Liver (tissue), 9 donors: Measurements from ENCODE around the gene TMEM272. TPM values are rescaled to one million over a fixed set of nuclear protein-coding genes. Genes with fewer than 3 reads are reported as not detected.

Experiments used
- DNase-seq: peaks from one replicate; pipeline ENCODE4 v3.0.0-alpha.2; 2017; ENCODE audit warnings: low spot score
- H3K27ac ChIP-seq, 2 donors: one replicate each; pipeline ENCODE4 v1.7.0; 2013; ENCODE audit warnings: inconsistent platforms in 2 of 2, low read length in 2 of 2, control low read depth in 1 of 2, low read depth in 1 of 2, mild to moderate bottlenecking in 1 of 2
- H3K27me3 ChIP-seq, 4 donors: one replicate each; pipeline versions ENCODE4 v1.6.1 to v1.7.0; 2013; ENCODE audit warnings: low read length in 3 of 4, inconsistent platforms in 1 of 4, mild to moderate bottlenecking in 1 of 4, moderate library complexity in 1 of 4; ENCODE audit not compliant: control insufficient read depth in 4 of 4, insufficient read depth in 4 of 4
- H3K36me3 ChIP-seq, 4 donors: one replicate each; pipeline versions ENCODE4 v1.6.1 to v1.7.0; 2013; ENCODE audit warnings: low read length in 3 of 4, mild to moderate bottlenecking in 3 of 4, low read depth in 1 of 4, moderate library complexity in 1 of 4; ENCODE audit not compliant: control insufficient read depth in 4 of 4, insufficient read depth in 3 of 4
- H3K4me1 ChIP-seq, 4 donors: one replicate each; pipeline versions ENCODE4 v1.6.1 to v1.7.0; 2013; ENCODE audit warnings: low read length in 3 of 4, mild to moderate bottlenecking in 3 of 4, moderate library complexity in 1 of 4; ENCODE audit not compliant: control insufficient read depth in 4 of 4, insufficient read depth in 4 of 4
- H3K4me3 ChIP-seq, 3 donors: one replicate each; pipeline versions ENCODE4 v1.6.1 to v1.7.0; 2013; ENCODE audit warnings: low read length in 3 of 3, control low read depth in 1 of 3, low read depth in 1 of 3, mild to moderate bottlenecking in 1 of 3
- H3K9ac ChIP-seq, 2 donors: one replicate each; pipeline ENCODE4 v1.7.0; 2013; ENCODE audit warnings: low read length in 2 of 2, mild to moderate bottlenecking in 2 of 2, moderate library complexity in 2 of 2, control low read depth in 1 of 2, low read depth in 1 of 2
- H3K9me3 ChIP-seq, 4 donors: one replicate each; pipeline versions ENCODE4 v1.6.1 to v1.7.0; 2013; ENCODE audit warnings: low read length in 3 of 4; ENCODE audit not compliant: control insufficient read depth in 4 of 4
- EGR1 ChIP-seq, 2 donors: IDR thresholded peaks; 2 replicates each; pipeline ENCODE4 v1.6.1; 2016 to 2018; ENCODE audit warnings: antibody characterized with exemption in 2 of 2, low read depth in 2 of 2
- FOXA1 ChIP-seq: IDR thresholded peaks from 2 replicates; pipeline ENCODE4 v1.6.1; 2016; ENCODE audit warnings: antibody characterized with exemption
- FOXA2 ChIP-seq: IDR thresholded peaks from 2 replicates; pipeline ENCODE4 v1.6.1; 2016; ENCODE audit warnings: antibody characterized with exemption
- GABPA ChIP-seq, 2 donors: IDR thresholded peaks in 1 of 2; conservative IDR thresholded peaks in 1 of 2; 2 replicates each; pipeline ENCODE4 v1.6.1; 2016; ENCODE audit warnings: antibody characterized with exemption in 2 of 2, mild to moderate bottlenecking in 1 of 2, moderate library complexity in 1 of 2
- HNF4A ChIP-seq, 2 donors: conservative IDR thresholded peaks; 2 replicates each; pipeline ENCODE4 v1.6.1; 2016; ENCODE audit warnings: antibody characterized with exemption in 2 of 2, mild to moderate bottlenecking in 2 of 2
- HNF4G ChIP-seq: IDR thresholded peaks from 2 replicates; pipeline ENCODE4 v1.6.1; 2016; ENCODE audit warnings: antibody characterized with exemption
- JUND ChIP-seq, 2 donors: IDR thresholded peaks; 2 replicates each; pipeline ENCODE4 v1.6.1; 2016; ENCODE audit warnings: antibody characterized with exemption in 2 of 2
- NR2F2 ChIP-seq: IDR thresholded peaks from 2 replicates; pipeline ENCODE4 v1.6.1; 2016; ENCODE audit warnings: antibody characterized with exemption
- RAD21 ChIP-seq, 2 donors: IDR thresholded peaks; 2 replicates each; pipeline ENCODE4 v1.6.1; 2016; ENCODE audit warnings: antibody characterized with exemption in 2 of 2, mild to moderate bottlenecking in 2 of 2
- RXRA ChIP-seq, 2 donors: IDR thresholded peaks; 2 replicates each; pipeline ENCODE4 v1.6.1; 2017 to 2018; ENCODE audit warnings: antibody characterized with exemption in 2 of 2, mild to moderate bottlenecking in 1 of 2
- SP1 ChIP-seq: IDR thresholded peaks from 2 replicates; pipeline ENCODE4 v1.6.1; 2018; ENCODE audit warnings: antibody characterized with exemption, mild to moderate bottlenecking
- TAF1 ChIP-seq: conservative IDR thresholded peaks from 2 replicates; pipeline ENCODE4 v1.6.1; 2016; ENCODE audit warnings: antibody characterized with exemption, mild to moderate bottlenecking
- YY1 ChIP-seq: IDR thresholded peaks from 2 replicates; pipeline ENCODE4 v1.6.1; 2016; ENCODE audit warnings: antibody characterized with exemption, mild to moderate bottlenecking
- WGBS: extraction: QIAGEN DNeasy Blood & Tissue Kit; methylation state at CpG from one replicate; pipeline ENCODE4 v1.1.7; 2013; 5-methylcytosine and 5-hydroxymethylcytosine counted together
- polyA plus RNA-seq, 2 donors: library from polyadenylated mRNA; stranded (reverse) in 1 of 2; unstranded in 1 of 2; fragments of 200-250 nt in 1 of 2; fragments of >200 nt in 1 of 2; fragmentation: Nextera tagmentation in 1 of 2; extraction: Ambion mirVana in 1 of 2; gene quantifications; one replicate each; pipeline versions ENCODE4 v1.2.1 to v1.2.3, GENCODE V29; 2013 to 2015
- total RNA-seq, 2 donors: library from RNA; depleted of rRNA; stranded (reverse); fragments of >200 nt; gene quantifications; one replicate each; pipeline ENCODE4 v1.2.3, GENCODE V29; 2014
- TF ChIP-seq, protein P1 (sequence below): fragments of 150-350 bp; IDR thresholded peaks from 2 replicates; pipeline ENCODE4 v1.5.1; 2017; ENCODE audit warnings: improper control_type of control experiment, low read depth, low read length; ENCODE audit not compliant: missing input control
- TF ChIP-seq, protein P2 (sequence below): IDR thresholded peaks from 2 replicates; pipeline ENCODE4 v1.6.1; 2016; ENCODE audit warnings: antibody characterized with exemption
- TF ChIP-seq, protein P3 (sequence below): IDR thresholded peaks from 2 replicates; pipeline ENCODE4 v1.6.1; 2016; ENCODE audit warnings: antibody characterized with exemption
- TF ChIP-seq, protein P4 (sequence below): IDR thresholded peaks from 2 replicates; pipeline ENCODE4 v1.6.1; 2016; ENCODE audit warnings: antibody characterized with exemption
- donor health status: healthy.
- donor health status: healthy.
- donor health status: healthy.
- donor health status: healthy.
- donor health status: healthy.

The TMEM272 gene
- total and polyA plus RNA-seq, 4 donors = 0.02 to 0.42 (median 0.10) TPM

DNA sequence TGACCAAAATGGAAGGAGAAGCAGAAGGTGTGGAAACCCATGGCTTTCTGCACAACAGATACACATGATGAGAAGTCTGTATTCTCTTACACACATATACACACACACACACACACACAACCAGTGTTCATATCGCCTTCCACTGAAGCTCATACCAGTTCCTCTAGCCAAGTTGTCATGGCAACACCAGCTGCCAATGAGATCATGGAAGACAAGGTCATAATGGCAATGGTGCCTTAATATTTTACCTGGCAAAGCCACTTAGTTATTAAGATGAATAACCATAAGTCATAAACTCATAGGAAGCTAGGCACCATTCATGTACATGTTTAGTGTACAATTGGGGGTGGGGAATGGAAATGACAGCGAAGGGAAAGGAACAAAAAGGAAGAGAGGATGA, 38.4 kb downstream of the TMEM272 start:
- TF ChIP-seq, protein P1, sequence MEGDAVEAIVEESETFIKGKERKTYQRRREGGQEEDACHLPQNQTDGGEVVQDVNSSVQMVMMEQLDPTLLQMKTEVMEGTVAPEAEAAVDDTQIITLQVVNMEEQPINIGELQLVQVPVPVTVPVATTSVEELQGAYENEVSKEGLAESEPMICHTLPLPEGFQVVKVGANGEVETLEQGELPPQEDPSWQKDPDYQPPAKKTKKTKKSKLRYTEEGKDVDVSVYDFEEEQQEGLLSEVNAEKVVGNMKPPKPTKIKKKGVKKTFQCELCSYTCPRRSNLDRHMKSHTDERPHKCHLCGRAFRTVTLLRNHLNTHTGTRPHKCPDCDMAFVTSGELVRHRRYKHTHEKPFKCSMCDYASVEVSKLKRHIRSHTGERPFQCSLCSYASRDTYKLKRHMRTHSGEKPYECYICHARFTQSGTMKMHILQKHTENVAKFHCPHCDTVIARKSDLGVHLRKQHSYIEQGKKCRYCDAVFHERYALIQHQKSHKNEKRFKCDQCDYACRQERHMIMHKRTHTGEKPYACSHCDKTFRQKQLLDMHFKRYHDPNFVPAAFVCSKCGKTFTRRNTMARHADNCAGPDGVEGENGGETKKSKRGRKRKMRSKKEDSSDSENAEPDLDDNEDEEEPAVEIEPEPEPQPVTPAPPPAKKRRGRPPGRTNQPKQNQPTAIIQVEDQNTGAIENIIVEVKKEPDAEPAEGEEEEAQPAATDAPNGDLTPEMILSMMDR = no peak
- no peak for TF ChIP-seq RXRA (IDR thresholded peaks at IDR 0.05)
- TF ChIP-seq FOXA1 = no peak
- TF ChIP-seq, protein P2, sequence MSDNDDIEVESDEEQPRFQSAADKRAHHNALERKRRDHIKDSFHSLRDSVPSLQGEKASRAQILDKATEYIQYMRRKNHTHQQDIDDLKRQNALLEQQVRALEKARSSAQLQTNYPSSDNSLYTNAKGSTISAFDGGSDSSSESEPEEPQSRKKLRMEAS = no peak
- Histone ChIP-seq H3K9me3 (no peaks in the 10 kb centered on the region), H3K4me1 (peaks cover 4 to 29% (median 16%) of the 10 kb centered on the region in 4 donors), H3K36me3 (no peaks in the 10 kb centered on the region), H3K27me3 (no peaks in the 10 kb centered on the region), H3K27ac (no peak overlapping the region), H3K4me3 (no peak overlapping the region), H3K9ac (no peak overlapping the region)
- 63% methylated on average over 2 of the region's 2 CpGs for WGBS
- DNase-seq = no peak

DNA sequence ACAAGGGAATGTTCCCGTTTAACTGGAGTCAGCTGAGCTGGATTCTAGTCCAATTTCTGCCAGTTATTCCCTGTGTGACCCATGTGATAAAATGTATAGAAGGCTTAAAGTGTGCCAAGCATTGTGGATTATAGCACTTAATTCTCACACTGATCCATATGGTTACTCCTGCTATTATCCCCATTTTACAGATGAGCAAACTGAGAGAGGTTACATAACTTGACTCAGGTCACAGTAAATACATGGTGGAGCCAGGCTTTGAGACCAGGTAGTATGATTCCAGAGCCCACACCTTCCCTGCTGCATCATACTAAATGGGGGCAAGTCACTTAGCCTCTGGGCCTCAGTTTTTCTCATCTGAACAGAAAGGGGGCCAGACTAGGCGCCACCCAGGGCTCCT, 39.1 kb downstream of the TMEM272 start:
- H3K4me1 ChIP-seq = peaks cover 4 to 32% (median 19%) of the 10 kb centered on the region in 4 donors
- H3K9ac ChIP-seq = no peak overlapping the region
- no peak overlapping the region for H3K27ac ChIP-seq
- H3K9me3 ChIP-seq = no peaks in the 10 kb centered on the region
- no peaks in the 10 kb centered on the region for H3K36me3 ChIP-seq
- no peak overlapping the region for H3K4me3 ChIP-seq
- no peak for DNase-seq
- H3K27me3 ChIP-seq = no peaks in the 10 kb centered on the region
- TF ChIP-seq, protein P3, sequence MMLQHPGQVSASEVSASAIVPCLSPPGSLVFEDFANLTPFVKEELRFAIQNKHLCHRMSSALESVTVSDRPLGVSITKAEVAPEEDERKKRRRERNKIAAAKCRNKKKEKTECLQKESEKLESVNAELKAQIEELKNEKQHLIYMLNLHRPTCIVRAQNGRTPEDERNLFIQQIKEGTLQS = no peak
- TF ChIP-seq FOXA1 (no peak), RAD21 (IDR thresholded peaks at IDR 0.05) (no peak), TAF1 (no peak), YY1 (no peak), GABPA (IDR thresholded peaks at IDR 0.05 in 1 of 2, conservative IDR thresholded peaks at IDR 0.05 in 1 of 2) (no peak), EGR1 (IDR thresholded peaks at IDR 0.05; ENCODE audit: low read depth in 2 of 2) (no peak)
- TF ChIP-seq, protein P1 = no peak
- 94% methylated on average over 2 of the region's 2 CpGs for WGBS

DNA sequence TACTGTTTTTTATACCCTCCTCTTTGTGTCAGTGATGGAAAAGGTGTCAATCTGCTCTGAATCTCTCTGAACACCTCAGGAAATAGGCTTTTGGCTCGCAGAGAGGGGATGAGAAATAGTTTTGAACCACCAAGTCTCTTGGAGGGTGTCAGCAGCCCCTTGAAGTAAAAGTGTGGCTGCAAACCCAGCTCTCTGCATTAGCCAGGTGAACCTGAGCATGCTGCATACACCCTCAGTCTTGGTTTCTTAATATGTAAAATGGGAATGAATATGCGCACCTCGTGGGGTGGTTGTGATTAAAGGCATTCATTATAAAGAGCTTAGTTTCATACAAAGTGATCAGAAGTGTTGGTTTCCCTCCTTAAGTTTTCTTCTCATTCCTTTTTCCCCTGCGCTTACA, 39.7 kb downstream of the TMEM272 start:
- H3K9me3 ChIP-seq = no peaks in the 10 kb centered on the region
- no peaks in the 10 kb centered on the region for H3K36me3 ChIP-seq
- DNase-seq = no peak
- H3K4me3 ChIP-seq = no peak overlapping the region
- peak overlapping the region in 1 of 2 donors; percentile 99 for H3K27ac ChIP-seq
- H3K27me3 ChIP-seq = no peaks in the 10 kb centered on the region
- WGBS = 95% methylated on average over 4 of the region's 4 CpGs
- peaks cover 4 to 34% (median 22%) of the 10 kb centered on the region in 4 donors for H3K4me1 ChIP-seq
- no peak overlapping the region for H3K9ac ChIP-seq
- no peak for TF ChIP-seq NR2F2
- no peak for TF ChIP-seq RAD21 (IDR thresholded peaks at IDR 0.05)
- TF ChIP-seq TAF1 = no peak
- TF ChIP-seq, protein P2 = no peak
- TF ChIP-seq EGR1 (IDR thresholded peaks at IDR 0.05; ENCODE audit: low read depth in 2 of 2) = no peak
- no peak for TF ChIP-seq YY1
- no peak for TF ChIP-seq FOXA1
- TF ChIP-seq GABPA (IDR thresholded peaks at IDR 0.05 in 1 of 2, conservative IDR thresholded peaks at IDR 0.05 in 1 of 2) = no peak
- TF ChIP-seq FOXA2 = no peak
- no peak for TF ChIP-seq HNF4G
- no peak for TF ChIP-seq HNF4A (conservative IDR thresholded peaks at IDR 0.05)
- no peak for TF ChIP-seq JUND (IDR thresholded peaks at IDR 0.05)
- TF ChIP-seq, protein P1 = no peak
- TF ChIP-seq RXRA (IDR thresholded peaks at IDR 0.05) = no peak
- no peak for TF ChIP-seq SP1
- TF ChIP-seq, protein P4, sequence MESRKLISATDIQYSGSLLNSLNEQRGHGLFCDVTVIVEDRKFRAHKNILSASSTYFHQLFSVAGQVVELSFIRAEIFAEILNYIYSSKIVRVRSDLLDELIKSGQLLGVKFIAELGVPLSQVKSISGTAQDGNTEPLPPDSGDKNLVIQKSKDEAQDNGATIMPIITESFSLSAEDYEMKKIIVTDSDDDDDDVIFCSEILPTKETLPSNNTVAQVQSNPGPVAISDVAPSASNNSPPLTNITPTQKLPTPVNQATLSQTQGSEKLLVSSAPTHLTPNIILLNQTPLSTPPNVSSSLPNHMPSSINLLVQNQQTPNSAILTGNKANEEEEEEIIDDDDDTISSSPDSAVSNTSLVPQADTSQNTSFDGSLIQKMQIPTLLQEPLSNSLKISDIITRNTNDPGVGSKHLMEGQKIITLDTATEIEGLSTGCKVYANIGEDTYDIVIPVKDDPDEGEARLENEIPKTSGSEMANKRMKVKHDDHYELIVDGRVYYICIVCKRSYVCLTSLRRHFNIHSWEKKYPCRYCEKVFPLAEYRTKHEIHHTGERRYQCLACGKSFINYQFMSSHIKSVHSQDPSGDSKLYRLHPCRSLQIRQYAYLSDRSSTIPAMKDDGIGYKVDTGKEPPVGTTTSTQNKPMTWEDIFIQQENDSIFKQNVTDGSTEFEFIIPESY = no peak
- TF ChIP-seq, protein P3 = no peak
